Astrocyte of the cerebellum (primary cell): Measurements from ENCODE around the gene RHOT2.

Experiments
- DNase-seq: peaks from one replicate; pipeline ENCODE4 v3.0.0-alpha.2; 2011; ENCODE audit warnings: low read depth
- H3K4me3 ChIP-seq: 2 replicates; pipeline ENCODE4 v1.5.1; 2011; ENCODE audit warnings: mild to moderate bottlenecking, low read depth, low read length, moderate library complexity
- CTCF ChIP-seq: IDR thresholded peaks from 2 replicates; pipeline ENCODE4 v1.5.1; 2012; ENCODE audit warnings: low read length, low read depth, moderate library complexity, mild to moderate bottlenecking; ENCODE audit errors: missing control alignments
- in situ Hi-C: cut with HindIII; loops from 2 replicates; pipeline ENCODE4 v1.10.0; 2017; ENCODE audit warnings: low sequenced_read_pairs

The RHOT2 gene

GRCh38 chr16:633336-634050 lies 34.4 kb upstream of the RHOT2 start:
- no peak for TF ChIP-seq CTCF
- in situ Hi-C loops: no loop called here
- no peak overlapping the region for H3K4me3 ChIP-seq

GRCh38 chr16:634051-634670 lies 33.8 kb upstream of the RHOT2 start:
- in situ Hi-C loops: no loop called here
- no peak overlapping the region for H3K4me3 ChIP-seq
- no peak for DNase-seq
- TF ChIP-seq CTCF: no peak

More at GRCh38 chr16:633336-634050, 34.4 kb upstream of the RHOT2 start:
- DNase-seq: no peak

- peak overlapping the region; percentile 55 for H3K4me3 ChIP-seq
- DNase-seq: no peak
- no peak for TF ChIP-seq CTCF
- in situ Hi-C loops: no loop called here
These were observed 32.9 kb upstream of the RHOT2 start for GRCh38 chr16:634996-635395.

- in situ Hi-C loops: no loop called here
- peak overlapping the region; percentile 55 for H3K4me3 ChIP-seq
- no peak for DNase-seq
- no peak for TF ChIP-seq CTCF
These were observed 32.2 kb upstream of the RHOT2 start for GRCh38 chr16:635573-636205.

- peak within 1 kb of the TSS; percentile 55 for H3K4me3 ChIP-seq
- in situ Hi-C loops: no loop called here
- peak; percentile 80 for DNase-seq
- no peak for TF ChIP-seq CTCF
These were observed 31.5 kb upstream of the RHOT2 start, which contains the start of gene METTL26 for GRCh38 chr16:636206-637080. METTL26 (minus strand) TSS chr16:636305; CDS start chr16:636290, 15 bp downstream.
